Cardiac fibroblast (primary cell): Measurements from ENCODE around the gene PTPRD.

Experiments
- DNase-seq, 2 donors: peaks; one replicate each; pipeline versions ENCODE4 v3.0.0 to v3.0.0-alpha.2; 2010; ENCODE audit warnings: low read depth in 2 of 2
- H3K4me3 ChIP-seq, 2 donors: replicated peaks in 1 of 2; 1 replicate in 1 of 2; 2 replicates in 1 of 2; pipeline ENCODE4 v1.5.1; 2011; ENCODE audit warnings: low read depth in 2 of 2, low read length in 2 of 2, mild to moderate bottlenecking in 2 of 2, moderate library complexity in 1 of 2
- CTCF ChIP-seq: IDR thresholded peaks from one replicate; pipeline ENCODE4 v1.5.1; 2011; ENCODE audit warnings: low read depth, mild to moderate bottlenecking, low read length, inconsistent platforms

The PTPRD gene

GRCh38 chr9:8572209-8572608, 2040.6 kb downstream of the PTPRD start:
- TF ChIP-seq CTCF = no peak
- H3K4me3 ChIP-seq = no peak overlapping the region
- no peak for DNase-seq

DNA sequence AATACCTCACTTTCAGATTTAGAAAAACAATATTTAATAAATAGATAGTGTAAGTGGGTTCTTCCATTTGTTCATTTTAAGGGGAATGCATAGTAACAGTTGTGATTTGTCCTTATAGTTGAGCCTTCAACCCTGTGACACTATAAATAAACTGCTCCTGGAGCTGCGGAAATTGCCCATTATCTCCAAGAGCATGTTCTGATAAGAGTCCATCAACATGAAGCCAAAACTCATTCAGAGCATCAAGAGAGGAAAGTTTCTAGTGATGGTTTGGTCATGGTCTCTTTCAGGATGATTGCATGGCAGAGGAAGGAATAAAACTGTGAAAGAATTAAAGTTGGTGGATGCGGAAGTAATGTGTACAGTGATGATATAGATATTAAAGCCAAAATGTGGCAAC, 2041.2 kb downstream of the PTPRD start:
- H3K4me3 ChIP-seq = no peak overlapping the region
- no peak for TF ChIP-seq CTCF
- no peak for DNase-seq

- H3K4me3 ChIP-seq = no peak overlapping the region
- no peak for DNase-seq
- no peak for TF ChIP-seq CTCF
Measured at GRCh38 chr9:8570776-8571175, 2042.0 kb downstream of the PTPRD start.

GRCh38 chr9:8569823-8570222, 2043.0 kb downstream of the PTPRD start:
- no peak for TF ChIP-seq CTCF
- H3K4me3 ChIP-seq = no peak overlapping the region
- DNase-seq = no peak

DNA sequence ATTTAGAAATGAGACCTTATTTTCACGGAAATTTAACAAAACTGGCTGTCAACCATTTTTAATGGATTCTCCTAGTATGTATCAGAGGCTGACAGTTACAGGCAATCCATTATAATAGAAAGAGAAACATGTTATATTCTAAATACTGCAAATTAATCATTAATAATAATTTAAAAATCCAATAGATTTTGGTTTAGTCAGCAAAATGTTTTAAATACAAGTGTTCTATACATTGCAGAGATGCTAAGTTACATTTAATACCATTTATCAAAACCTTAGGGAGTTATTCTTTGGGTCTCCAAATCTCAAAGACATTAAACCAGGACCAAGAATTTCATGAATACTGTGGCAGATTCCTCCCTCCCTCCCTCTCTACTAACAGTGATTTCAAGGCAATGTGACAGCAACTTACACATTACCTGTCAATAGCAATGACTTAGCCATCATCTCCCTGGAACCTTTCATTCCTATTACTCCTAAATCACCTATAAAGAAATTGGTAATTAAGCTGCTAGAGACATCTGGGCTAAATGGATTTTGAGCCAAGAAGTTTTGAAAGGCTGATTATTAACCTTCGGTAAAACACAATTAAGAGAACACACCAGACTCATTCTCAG, 2044.7 kb downstream of the PTPRD start:
- no peak overlapping the region for H3K4me3 ChIP-seq
- no peak for TF ChIP-seq CTCF
- DNase-seq = no peak

DNA sequence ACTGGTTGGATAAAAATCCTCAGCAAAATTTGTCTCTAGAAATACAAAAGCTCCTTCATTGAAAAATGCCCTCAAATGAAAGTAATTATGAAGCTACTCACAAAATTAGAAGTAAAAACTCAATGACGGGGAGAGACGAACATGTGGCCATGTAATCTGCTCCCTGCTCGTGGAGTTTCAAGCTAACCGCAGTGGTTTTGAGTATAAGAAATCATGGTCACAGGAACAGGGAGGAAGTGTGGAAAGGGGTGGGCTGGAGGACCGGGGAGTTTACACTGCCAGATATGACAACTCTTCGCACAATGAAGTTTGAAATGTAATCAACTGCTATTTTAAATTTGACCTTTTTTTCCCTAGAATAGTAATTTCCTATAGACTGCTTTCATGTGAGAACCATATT, 2047.8 kb downstream of the PTPRD start:
- no peak for TF ChIP-seq CTCF
- no peak overlapping the region for H3K4me3 ChIP-seq
- no peak for DNase-seq
